Measurements from ENCODE around the gene NUTM2D.
"Not testable (repeated sequence)": the region's sequence is repeated elsewhere in the genome, so short reads cannot be mapped to it uniquely, and the experiment has no call there.

The NUTM2D gene

GRCh38 chr10:87357444-87357843 is at the start of gene NUTM2D:
NUTM2D (plus strand) TSS chr10:87357744; CDS start chr10:87358266, 522 bp downstream.
- H3K4me1 ChIP-seq (ENCODE audit: insufficient read depth, low read length, severe bottlenecking); H3F3A ChIP-seq (ENCODE audit: insufficient read depth, low read length); H3K9me3 ChIP-seq (ENCODE audit: low read length); H3K9ac ChIP-seq (ENCODE audit: low read length); H4K20me1 ChIP-seq (ENCODE audit: insufficient read depth, low read length); H2AFZ ChIP-seq (ENCODE audit: low read length); H3K4me2 ChIP-seq (ENCODE audit: low read length); H3K79me2 ChIP-seq (ENCODE audit: insufficient read depth, low read length); H3K27ac ChIP-seq (ENCODE audit: low read depth, low read length, poor library complexity, severe bottlenecking); H3K36me3 ChIP-seq (ENCODE audit: insufficient read depth, low read length); H3K4me3 ChIP-seq (ENCODE audit: low read depth, low read length, poor library complexity, severe bottlenecking); H3K9me2 ChIP-seq (ENCODE audit: low read depth, low read length); H3K27me3 ChIP-seq (ENCODE audit: insufficient read depth, low read length): not testable (repeated sequence)

- H3K4me2 ChIP-seq (ENCODE audit: low read length); H3F3A ChIP-seq (ENCODE audit: insufficient read depth, low read length); H3K9me2 ChIP-seq (ENCODE audit: low read depth, low read length); H3K27ac ChIP-seq (ENCODE audit: low read depth, low read length, poor library complexity, severe bottlenecking); H3K4me3 ChIP-seq (ENCODE audit: low read depth, low read length, poor library complexity, severe bottlenecking); H2AFZ ChIP-seq (ENCODE audit: low read length); H3K36me3 ChIP-seq (ENCODE audit: insufficient read depth, low read length); H3K4me1 ChIP-seq (ENCODE audit: insufficient read depth, low read length, severe bottlenecking); H4K20me1 ChIP-seq (ENCODE audit: insufficient read depth, low read length); H3K9ac ChIP-seq (ENCODE audit: low read length); H3K9me3 ChIP-seq (ENCODE audit: low read length); H3K27me3 ChIP-seq (ENCODE audit: insufficient read depth, low read length); H3K79me2 ChIP-seq (ENCODE audit: insufficient read depth, low read length): not testable (repeated sequence)
Observed at GRCh38 chr10:87308702-87309101, 48.8 kb upstream of the NUTM2D start.

GRCh38 chr10:87309657-87310056 is 47.9 kb upstream of the NUTM2D start:
- H3K9me3 ChIP-seq (ENCODE audit: low read length); H3F3A ChIP-seq (ENCODE audit: insufficient read depth, low read length); H3K27me3 ChIP-seq (ENCODE audit: insufficient read depth, low read length); H3K9me2 ChIP-seq (ENCODE audit: low read depth, low read length); H2AFZ ChIP-seq (ENCODE audit: low read length); H4K20me1 ChIP-seq (ENCODE audit: insufficient read depth, low read length); H3K36me3 ChIP-seq (ENCODE audit: insufficient read depth, low read length); H3K9ac ChIP-seq (ENCODE audit: low read length); H3K79me2 ChIP-seq (ENCODE audit: insufficient read depth, low read length); H3K4me2 ChIP-seq (ENCODE audit: low read length); H3K27ac ChIP-seq (ENCODE audit: low read depth, low read length, poor library complexity, severe bottlenecking); H3K4me3 ChIP-seq (ENCODE audit: low read depth, low read length, poor library complexity, severe bottlenecking); H3K4me1 ChIP-seq (ENCODE audit: insufficient read depth, low read length, severe bottlenecking): not testable (repeated sequence)

- not testable (repeated sequence) for H2AFZ ChIP-seq (ENCODE audit: low read length); H3K9me3 ChIP-seq (ENCODE audit: low read length); H3K4me1 ChIP-seq (ENCODE audit: insufficient read depth, low read length, severe bottlenecking); H3F3A ChIP-seq (ENCODE audit: insufficient read depth, low read length); H3K27ac ChIP-seq (ENCODE audit: low read depth, low read length, poor library complexity, severe bottlenecking); H3K4me2 ChIP-seq (ENCODE audit: low read length); H3K36me3 ChIP-seq (ENCODE audit: insufficient read depth, low read length); H3K27me3 ChIP-seq (ENCODE audit: insufficient read depth, low read length); H3K4me3 ChIP-seq (ENCODE audit: low read depth, low read length, poor library complexity, severe bottlenecking); H3K9ac ChIP-seq (ENCODE audit: low read length); H4K20me1 ChIP-seq (ENCODE audit: insufficient read depth, low read length); H3K9me2 ChIP-seq (ENCODE audit: low read depth, low read length); H3K79me2 ChIP-seq (ENCODE audit: insufficient read depth, low read length)
Observed at GRCh38 chr10:87311521-87311920, 46.0 kb upstream of the NUTM2D start.

- H3K27ac ChIP-seq (ENCODE audit: low read depth, low read length, poor library complexity, severe bottlenecking); H3K79me2 ChIP-seq (ENCODE audit: insufficient read depth, low read length); H3K27me3 ChIP-seq (ENCODE audit: insufficient read depth, low read length); H2AFZ ChIP-seq (ENCODE audit: low read length); H3K9me3 ChIP-seq (ENCODE audit: low read length); H3K4me2 ChIP-seq (ENCODE audit: low read length); H3K4me3 ChIP-seq (ENCODE audit: low read depth, low read length, poor library complexity, severe bottlenecking); H3F3A ChIP-seq (ENCODE audit: insufficient read depth, low read length); H3K9me2 ChIP-seq (ENCODE audit: low read depth, low read length); H3K4me1 ChIP-seq (ENCODE audit: insufficient read depth, low read length, severe bottlenecking); H3K36me3 ChIP-seq (ENCODE audit: insufficient read depth, low read length); H3K9ac ChIP-seq (ENCODE audit: low read length); H4K20me1 ChIP-seq (ENCODE audit: insufficient read depth, low read length): not testable (repeated sequence)
Observed at GRCh38 chr10:87313649-87314359, 43.7 kb upstream of the NUTM2D start.

- H3K36me3 ChIP-seq (ENCODE audit: insufficient read depth, low read length); H3K79me2 ChIP-seq (ENCODE audit: insufficient read depth, low read length); H3F3A ChIP-seq (ENCODE audit: insufficient read depth, low read length); H3K4me1 ChIP-seq (ENCODE audit: insufficient read depth, low read length, severe bottlenecking); H3K9me3 ChIP-seq (ENCODE audit: low read length); H3K9ac ChIP-seq (ENCODE audit: low read length); H3K9me2 ChIP-seq (ENCODE audit: low read depth, low read length); H3K27ac ChIP-seq (ENCODE audit: low read depth, low read length, poor library complexity, severe bottlenecking); H3K4me3 ChIP-seq (ENCODE audit: low read depth, low read length, poor library complexity, severe bottlenecking); H4K20me1 ChIP-seq (ENCODE audit: insufficient read depth, low read length); H3K27me3 ChIP-seq (ENCODE audit: insufficient read depth, low read length); H2AFZ ChIP-seq (ENCODE audit: low read length); H3K4me2 ChIP-seq (ENCODE audit: low read length): not testable (repeated sequence)
Observed at GRCh38 chr10:87314360-87314973, 43.1 kb upstream of the NUTM2D start.

GRCh38 chr10:87321505-87321904 is 36.0 kb upstream of the NUTM2D start:
- H3K27ac ChIP-seq (ENCODE audit: low read depth, low read length, poor library complexity, severe bottlenecking); H3F3A ChIP-seq (ENCODE audit: insufficient read depth, low read length); H3K4me1 ChIP-seq (ENCODE audit: insufficient read depth, low read length, severe bottlenecking); H2AFZ ChIP-seq (ENCODE audit: low read length); H3K9me3 ChIP-seq (ENCODE audit: low read length); H3K27me3 ChIP-seq (ENCODE audit: insufficient read depth, low read length); H4K20me1 ChIP-seq (ENCODE audit: insufficient read depth, low read length); H3K9ac ChIP-seq (ENCODE audit: low read length); H3K4me3 ChIP-seq (ENCODE audit: low read depth, low read length, poor library complexity, severe bottlenecking); H3K9me2 ChIP-seq (ENCODE audit: low read depth, low read length); H3K79me2 ChIP-seq (ENCODE audit: insufficient read depth, low read length); H3K4me2 ChIP-seq (ENCODE audit: low read length); H3K36me3 ChIP-seq (ENCODE audit: insufficient read depth, low read length): not testable (repeated sequence)

Measured in OCI-LY1 (cell line).